ENCODE measurements around the gene AFMID. TPM values are rescaled to one million over a fixed set of nuclear protein-coding genes. Genes with fewer than 3 reads are reported as not detected.

AFMID gene
- total and polyA plus RNA-seq, 2 of the 13 experiments (the other 11 are each of a cell fraction or from before 2014, with no cell fraction given): 249 to 270 TPM

DNA sequence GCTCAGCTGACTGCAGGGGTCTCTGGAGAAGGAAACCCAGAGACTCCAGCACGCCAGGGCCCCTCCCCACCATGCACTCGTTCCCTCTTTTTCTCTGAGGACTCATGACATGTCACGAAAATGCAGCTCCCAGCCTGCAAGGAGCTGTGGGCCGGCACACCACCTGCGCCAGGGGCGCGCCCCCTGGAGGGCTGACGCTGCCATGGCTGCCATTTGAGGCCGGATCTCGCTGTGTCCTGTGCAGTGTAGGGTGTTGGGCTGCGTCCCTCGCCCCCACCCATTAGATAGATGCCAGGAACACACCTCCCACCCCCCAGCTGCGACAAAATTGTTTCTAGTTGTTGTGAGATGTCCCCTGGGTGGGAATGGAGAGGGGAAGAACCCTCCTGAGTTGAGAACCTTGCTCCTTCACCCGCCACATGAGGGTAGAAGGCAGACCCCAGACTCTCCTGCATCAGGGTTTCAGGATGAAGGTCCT is 10.6 kb upstream of the AFMID start (continued):
- TF ChIP-seq ZNF646 (CRISPR knock-in tag; IDR thresholded peaks at IDR 0.05) (0 out of 2 replicates have a peak, but pooled peaks have one; percentile 13), PHF21A (CRISPR knock-in tag; IDR thresholded peaks at IDR 0.05) (no peak), ELF1 (CRISPR knock-in tag; IDR thresholded peaks at IDR 0.05) (no peak), DNMT3B (CRISPR knock-in tag; conservative IDR thresholded peaks at IDR 0.05) (no peak), HMG20B (CRISPR knock-in tag; conservative IDR thresholded peaks at IDR 0.05) (no peak), ZNF616 (CRISPR knock-in tag; IDR thresholded peaks at IDR 0.05; ENCODE audit: low read depth) (no peak), ZNF720 (CRISPR knock-in tag; IDR thresholded peaks at IDR 0.05) (no peak), ZNF761 (CRISPR knock-in tag; conservative IDR thresholded peaks at IDR 0.05) (no peak), ZNF550 (CRISPR knock-in tag; IDR thresholded peaks at IDR 0.05; ENCODE audit: borderline replicate concordance) (0 out of 2 replicates have a peak, but pooled peaks have one; percentile 26), ZNF142 (CRISPR knock-in tag; IDR thresholded peaks at IDR 0.05) (no peak), BRCA1 (CRISPR knock-in tag; IDR thresholded peaks at IDR 0.05) (no peak), KMT2B (CRISPR knock-in tag; IDR thresholded peaks at IDR 0.05) (no peak), EP300 (IDR thresholded peaks at IDR 0.05; ENCODE audit: low read depth in 2 of 2, low read length in 2 of 2) (no peak), EP300 (CRISPR knock-in tag; IDR thresholded peaks at IDR 0.05; ENCODE audit: borderline replicate concordance) (no peak), ZNF543 (CRISPR knock-in tag; IDR thresholded peaks at IDR 0.05) (no peak), ZNF331 (CRISPR knock-in tag; IDR thresholded peaks at IDR 0.05) (peak; percentile 31; the same call in 1 of the 2 replicates)
- TF ChIP-seq, protein P1, sequence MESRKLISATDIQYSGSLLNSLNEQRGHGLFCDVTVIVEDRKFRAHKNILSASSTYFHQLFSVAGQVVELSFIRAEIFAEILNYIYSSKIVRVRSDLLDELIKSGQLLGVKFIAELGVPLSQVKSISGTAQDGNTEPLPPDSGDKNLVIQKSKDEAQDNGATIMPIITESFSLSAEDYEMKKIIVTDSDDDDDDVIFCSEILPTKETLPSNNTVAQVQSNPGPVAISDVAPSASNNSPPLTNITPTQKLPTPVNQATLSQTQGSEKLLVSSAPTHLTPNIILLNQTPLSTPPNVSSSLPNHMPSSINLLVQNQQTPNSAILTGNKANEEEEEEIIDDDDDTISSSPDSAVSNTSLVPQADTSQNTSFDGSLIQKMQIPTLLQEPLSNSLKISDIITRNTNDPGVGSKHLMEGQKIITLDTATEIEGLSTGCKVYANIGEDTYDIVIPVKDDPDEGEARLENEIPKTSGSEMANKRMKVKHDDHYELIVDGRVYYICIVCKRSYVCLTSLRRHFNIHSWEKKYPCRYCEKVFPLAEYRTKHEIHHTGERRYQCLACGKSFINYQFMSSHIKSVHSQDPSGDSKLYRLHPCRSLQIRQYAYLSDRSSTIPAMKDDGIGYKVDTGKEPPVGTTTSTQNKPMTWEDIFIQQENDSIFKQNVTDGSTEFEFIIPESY (CRISPR knock-in tag; IDR thresholded peaks at IDR 0.05): peak; percentile 93

Measured in HepG2 (cell line).